H1 (cell line): ENCODE data around the gene SH3D19. TPM values are rescaled to one million over a fixed set of nuclear protein-coding genes. Genes with fewer than 3 reads are reported as not detected.
"Not testable (repeated sequence)": the region's sequence is repeated elsewhere in the genome, so short reads cannot be mapped to it uniquely, and the experiment has no call there.

Experiments used
- CTCF ChIA-PET: fragments of 300-600 bp; sonication (Branson Sonifier 250); formaldehyde crosslinking; loops from one replicate; lab custom pipeline; 2021; ENCODE audit not compliant: partially characterized antibody; lab: Charles Lee
- POLR2A ChIA-PET: fragments of 300-600 bp; sonication (Branson Sonifier 250); formaldehyde crosslinking; loops from one replicate; lab custom pipeline; 2021; ENCODE audit warnings: inconsistent platforms; ENCODE audit not compliant: partially characterized antibody; lab: Charles Lee
- DNase-seq, 2 experiments: peaks; one replicate each; pipeline versions ENCODE4 v3.0.0 to v3.0.0-alpha.2; 2010 to 2022; ENCODE audit warnings: low spot score in 2 of 2, low read depth in 1 of 2, mixed read lengths in 1 of 2
- FAIRE-seq: peaks from 2 replicates; lab custom pipeline; 2011; peaks lifted over from hg19 to GRCh38; lab: Jason Lieb, UNC
- H2AFZ ChIP-seq: 2 replicates; pipeline ENCODE4 v1.8.1; 2012; ENCODE audit warnings: low read length, inconsistent platforms
- H2AK5ac ChIP-seq: 2 replicates; pipeline ENCODE4 v1.6.1; 2013; ENCODE audit warnings: low read depth, low read length
- H2BK120ac ChIP-seq: replicated peaks from 2 replicates; pipeline ENCODE3; 2013; ENCODE audit warnings: low read depth, low read length, inconsistent platforms
- H2BK12ac ChIP-seq: 2 replicates; pipeline ENCODE4 v1.6.1; 2013; ENCODE audit warnings: low read depth, low read length
- H2BK15ac ChIP-seq: 2 replicates; pipeline ENCODE4 v1.6.1; 2013; ENCODE audit warnings: low read length
- H2BK20ac ChIP-seq: 2 replicates; pipeline ENCODE4 v1.6.1; 2013; ENCODE audit warnings: low read length
- H2BK5ac ChIP-seq: 2 replicates; pipeline ENCODE4 v1.6.1; 2013; ENCODE audit warnings: low read depth, low read length
- H3K14ac ChIP-seq: 2 replicates; pipeline ENCODE4 v1.6.1; 2013; ENCODE audit warnings: inconsistent platforms; ENCODE audit not compliant: insufficient read length
- H3K18ac ChIP-seq: 2 replicates; pipeline ENCODE4 v1.6.1; 2013; ENCODE audit warnings: low read length; ENCODE audit errors: extremely low read depth
- H3K23ac ChIP-seq: 2 replicates; pipeline ENCODE4 v1.6.1; 2013; ENCODE audit warnings: inconsistent platforms; ENCODE audit not compliant: insufficient read length
- H3K23me2 ChIP-seq: 2 replicates; pipeline ENCODE4 v1.6.1; 2013; ENCODE audit warnings: low read depth, low read length
- H3K27ac ChIP-seq: 2 replicates; pipeline ENCODE4 v1.6.1; 2011; ENCODE audit warnings: low read depth, low read length, inconsistent platforms
- H3K27me3 ChIP-seq, 4 experiments: replicated peaks in 1 of 4; 1 replicate in 1 of 4; 2 replicates in 3 of 4; pipeline versions ENCODE4 v1.6.1 to v1.8.1; 2011 to 2013; ENCODE audit warnings: low read length in 3 of 4, mild to moderate bottlenecking in 3 of 4, inconsistent platforms in 2 of 4, mixed read lengths in 2 of 4, moderate library complexity in 1 of 4; ENCODE audit not compliant: control insufficient read depth in 3 of 4, insufficient read depth in 3 of 4; ENCODE audit errors: extremely low read depth in 1 of 4
- H3K36me3 ChIP-seq, 4 experiments: 2 replicates each; pipeline versions ENCODE4 v1.6.1 to v1.8.1; 2011 to 2013; ENCODE audit warnings: mild to moderate bottlenecking in 4 of 4, low read length in 3 of 4, moderate library complexity in 2 of 4, control low read depth in 1 of 4, inconsistent platforms in 1 of 4; ENCODE audit not compliant: insufficient read depth in 4 of 4, control insufficient read depth in 2 of 4
- H3K4ac ChIP-seq: replicated peaks from 2 replicates; pipeline ENCODE3; 2013; ENCODE audit warnings: low read length, low read depth, mixed read lengths, inconsistent platforms; ENCODE audit not compliant: insufficient read length
- H3K4me1 ChIP-seq, 4 experiments: replicated peaks in 1 of 4; 1 replicate in 1 of 4; 2 replicates in 3 of 4; pipeline versions ENCODE4 v1.6.1 to v1.8.1; 2011 to 2013; ENCODE audit warnings: low read length in 3 of 4, inconsistent platforms in 2 of 4, mixed read lengths in 1 of 4; ENCODE audit not compliant: insufficient read depth in 4 of 4, control insufficient read depth in 3 of 4
- H3K4me2 ChIP-seq, 2 experiments: 2 replicates each; pipeline versions ENCODE4 v1.6.1 to v1.8.1; 2011 to 2013; ENCODE audit warnings: low read depth in 2 of 2, low read length in 2 of 2, control low read depth in 1 of 2, inconsistent platforms in 1 of 2, mild to moderate bottlenecking in 1 of 2; ENCODE audit not compliant: insufficient read depth in 1 of 2
- H3K4me3 ChIP-seq, 4 experiments: fragments of 200-600, 300-600 bp in 1 of 4; sonication (generic), shearing (Covaris generic), sonication (Bioruptor Twin) in 1 of 4; 2 replicates each; pipeline versions ENCODE4 v1.5.1 to v1.8.1; 2011 to 2016; ENCODE audit warnings: low read length in 4 of 4, low read depth in 3 of 4, control low read depth in 2 of 4, inconsistent platforms in 2 of 4, mild to moderate bottlenecking in 2 of 4, mixed read lengths in 1 of 4, moderate library complexity in 1 of 4; ENCODE audit not compliant: insufficient read depth in 2 of 4; ENCODE audit errors: extremely low read depth in 1 of 4
- H3K56ac ChIP-seq: replicated peaks from 2 replicates; pipeline ENCODE3; 2013; ENCODE audit warnings: low read depth, mild to moderate bottlenecking, mixed read lengths, low read length, inconsistent platforms; ENCODE audit not compliant: insufficient read length
- H3K79me1 ChIP-seq: 2 replicates; pipeline ENCODE4 v1.6.1; 2013; ENCODE audit warnings: low read depth, low read length, control low read depth
- H3K79me2 ChIP-seq, 2 experiments: 2 replicates each; pipeline versions ENCODE4 v1.6.1 to v1.8.1; 2012 to 2013; ENCODE audit warnings: low read length in 2 of 2, mild to moderate bottlenecking in 2 of 2, inconsistent platforms in 1 of 2; ENCODE audit not compliant: insufficient read depth in 2 of 2, control insufficient read depth in 1 of 2
- H3K9ac ChIP-seq, 4 experiments: replicated peaks in 1 of 4; 1 replicate in 1 of 4; 2 replicates in 3 of 4; pipeline versions ENCODE4 v1.6.1 to v1.8.1; 2011 to 2013; ENCODE audit warnings: low read depth in 3 of 4, low read length in 3 of 4, control low read depth in 2 of 4, mild to moderate bottlenecking in 2 of 4, moderate library complexity in 2 of 4, inconsistent platforms in 1 of 4; ENCODE audit errors: extremely low read depth in 1 of 4
- H3K9me3 ChIP-seq, 2 experiments: 2 replicates each; pipeline versions ENCODE4 v1.6.1 to v1.8.1; 2012 to 2013; ENCODE audit warnings: mild to moderate bottlenecking in 2 of 2, moderate library complexity in 2 of 2, control low read depth in 1 of 2, inconsistent platforms in 1 of 2, low read depth in 1 of 2, low read length in 1 of 2, mixed read lengths in 1 of 2; ENCODE audit not compliant: insufficient read depth in 2 of 2
- H4K20me1 ChIP-seq, 2 experiments: replicated peaks in 1 of 2; 2 replicates each; pipeline versions ENCODE3 to v1.8.1; 2011 to 2013; ENCODE audit warnings: inconsistent platforms in 2 of 2, low read length in 2 of 2, mild to moderate bottlenecking in 1 of 2; ENCODE audit not compliant: insufficient read depth in 2 of 2, control insufficient read depth in 1 of 2
- H4K5ac ChIP-seq: 2 replicates; pipeline ENCODE4 v1.6.1; 2013; ENCODE audit warnings: low read length, low read depth, mixed read lengths, inconsistent platforms; ENCODE audit not compliant: insufficient read length
- H4K8ac ChIP-seq: 2 replicates; pipeline ENCODE4 v1.8.0; 2013; ENCODE audit warnings: mild to moderate bottlenecking, moderate library complexity, low read length, inconsistent platforms; ENCODE audit not compliant: insufficient read depth; ENCODE audit errors: extremely low read depth
- H4K91ac ChIP-seq: replicated peaks from 2 replicates; pipeline ENCODE3; 2013; ENCODE audit warnings: low read length, mixed read lengths, inconsistent platforms; ENCODE audit not compliant: insufficient read length
- WGBS, 2 experiments: shearing (Covaris generic) in 1 of 2; methylation state at CpG; one replicate each; pipeline versions ENCODE4 v1.1.6 to v1.1.7; 2013 to 2015; ENCODE audit warnings: low lambda C conversion rate in 2 of 2, mixed read lengths in 2 of 2, inconsistent platforms in 1 of 2, low coverage in 1 of 2, missing lambda C conversion rate in 1 of 2; ENCODE audit not compliant: insufficient replicate concordance in 2 of 2, insufficient coverage in 1 of 2, insufficient read length in 1 of 2; ENCODE audit errors: extremely low coverage in 1 of 2, missing lambda C conversion rate in 1 of 2; 5-methylcytosine and 5-hydroxymethylcytosine counted together
- polyA plus RNA-seq, 7 experiments: library from polyadenylated mRNA; depleted of rRNA in 3 of 7; stranded (reverse) in 5 of 7; unstranded in 2 of 7; fragments of >200 nt in 5 of 7; fragments of 200-250 nt in 2 of 7; gene quantifications; 1 replicate in 5 of 7; 2 replicates in 1 of 7; 4 replicates in 1 of 7; pipeline versions ENCODE4 v1.2.1 to v1.2.3, GENCODE V29; 2011 to 2013; ENCODE audit warnings: missing spikeins in 2 of 7, mixed read lengths in 2 of 7
- total RNA-seq: library from RNA; stranded (reverse); fragmentation: NEBNext Ultra II Directional; extraction: Animal tissue kit (Norgen Biotek cat#: 25700); gene quantifications from 2 replicates; pipeline ENCODE4 v1.2.1, GENCODE V29; 2021
- TF ChIP-seq, protein P1 (sequence below): IDR thresholded peaks from 2 replicates; pipeline ENCODE4 v1.6.1; 2012; ENCODE audit warnings: inconsistent platforms

SH3D19 gene
- total and polyA plus RNA-seq, 2 of the 8 experiments (the other 6 are each of a cell fraction or from before 2014, with no cell fraction given), result 11.7 to 51.3 TPM

DNA sequence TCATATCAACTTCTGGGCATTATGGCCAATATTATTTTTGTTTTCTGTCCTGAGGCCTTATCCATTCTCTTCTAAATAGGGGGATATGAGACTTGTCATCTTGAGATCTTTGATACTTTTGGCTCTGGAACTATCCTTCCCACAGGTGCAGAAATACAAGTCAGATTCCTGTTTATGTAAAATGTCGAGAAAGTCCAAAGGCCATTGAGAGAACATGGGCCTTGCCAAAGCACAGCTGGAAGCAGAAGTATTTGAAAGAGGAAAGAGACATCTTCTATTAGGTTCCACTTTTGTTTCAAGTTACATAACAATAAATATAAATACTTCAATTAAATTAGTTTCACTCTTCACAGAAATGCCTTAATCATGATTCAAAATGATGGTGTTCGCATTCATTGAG lies 69.3 kb downstream of the SH3D19 start (continued):
- TF ChIP-seq, protein P1, sequence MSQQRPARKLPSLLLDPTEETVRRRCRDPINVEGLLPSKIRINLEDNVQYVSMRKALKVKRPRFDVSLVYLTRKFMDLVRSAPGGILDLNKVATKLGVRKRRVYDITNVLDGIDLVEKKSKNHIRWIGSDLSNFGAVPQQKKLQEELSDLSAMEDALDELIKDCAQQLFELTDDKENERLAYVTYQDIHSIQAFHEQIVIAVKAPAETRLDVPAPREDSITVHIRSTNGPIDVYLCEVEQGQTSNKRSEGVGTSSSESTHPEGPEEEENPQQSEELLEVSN, result no peak

DNA sequence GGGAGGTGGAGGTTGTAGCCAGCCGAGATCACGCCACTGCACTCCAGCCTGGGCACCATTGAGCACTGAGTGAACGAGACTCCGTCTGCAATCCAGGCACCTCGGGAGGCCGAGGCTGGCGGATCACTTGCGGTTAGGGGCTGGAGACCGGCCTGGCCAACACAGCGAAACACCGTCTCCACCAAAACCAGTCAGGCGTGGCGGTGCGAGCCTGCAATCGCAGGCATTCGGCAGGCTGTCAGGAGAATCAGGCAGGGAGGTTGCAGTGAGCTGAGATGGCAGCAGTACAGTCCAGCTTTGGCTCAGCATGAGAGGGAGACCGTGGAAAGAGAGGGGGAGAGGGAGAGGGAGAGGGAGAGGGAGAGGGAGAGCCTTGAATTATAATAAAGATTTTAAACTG lies 69.7 kb downstream of the SH3D19 start:
- not testable (repeated sequence) for H3K4me2 ChIP-seq, H2BK15ac ChIP-seq, H3K79me1 ChIP-seq, H2AFZ ChIP-seq, H4K20me1 ChIP-seq, H3K4me1 ChIP-seq, H2AK5ac ChIP-seq, H3K36me3 ChIP-seq, H4K8ac ChIP-seq, FAIRE-seq, H4K91ac ChIP-seq, H3K27me3 ChIP-seq, H2BK5ac ChIP-seq, H3K14ac ChIP-seq, DNase-seq, H2BK120ac ChIP-seq, H3K18ac ChIP-seq, H2BK12ac ChIP-seq, H3K4ac ChIP-seq, H3K27ac ChIP-seq, H3K4me3 ChIP-seq, H2BK20ac ChIP-seq, H4K5ac ChIP-seq, H3K23me2 ChIP-seq, H3K56ac ChIP-seq, H3K9ac ChIP-seq, H3K23ac ChIP-seq
- ChIA-PET CTCF (interaction anchor here (0.7 kb wide), 1 partner anchor 9 kb away, joined by 3 read pairs; no protein-coding TSS in a partner anchor), POLR2A (interaction anchor here (0.6 kb wide), 1 partner anchor 103 kb away, joined by 3 read pairs; no protein-coding TSS in a partner anchor)
- 91% methylated on average over 13 of the region's 17 CpGs; no CpG with 5 or more reads in 1 of the 2 experiments for WGBS, 2 experiments
- H3K9me3 ChIP-seq, result peaks cover 0 to 11% of the 10 kb centered on the region in 2 experiments; a peak in 1 of 4 replicates
- peaks cover 0 to 34% of the 10 kb centered on the region in 2 experiments; a peak in 3 of 4 replicates for H3K79me2 ChIP-seq
